DND-41 (cell line): Measurements from ENCODE around the gene BTLA.

Experiments used
- CTCF ChIP-seq: IDR thresholded peaks from 2 replicates; pipeline ENCODE4 v1.5.1; 2012; ENCODE audit warnings: borderline replicate concordance, low read length, moderate library complexity, mild to moderate bottlenecking; ENCODE audit not compliant: poor library complexity, severe bottlenecking; ENCODE audit errors: extremely low read depth
- EZH2 ChIP-seq: IDR thresholded peaks from 3 replicates; pipeline ENCODE4 v1.6.1; 2012; ENCODE audit warnings: borderline replicate concordance, low read depth, mild to moderate bottlenecking, moderate library complexity, low read length, inconsistent platforms; ENCODE audit not compliant: severe bottlenecking

DNA sequence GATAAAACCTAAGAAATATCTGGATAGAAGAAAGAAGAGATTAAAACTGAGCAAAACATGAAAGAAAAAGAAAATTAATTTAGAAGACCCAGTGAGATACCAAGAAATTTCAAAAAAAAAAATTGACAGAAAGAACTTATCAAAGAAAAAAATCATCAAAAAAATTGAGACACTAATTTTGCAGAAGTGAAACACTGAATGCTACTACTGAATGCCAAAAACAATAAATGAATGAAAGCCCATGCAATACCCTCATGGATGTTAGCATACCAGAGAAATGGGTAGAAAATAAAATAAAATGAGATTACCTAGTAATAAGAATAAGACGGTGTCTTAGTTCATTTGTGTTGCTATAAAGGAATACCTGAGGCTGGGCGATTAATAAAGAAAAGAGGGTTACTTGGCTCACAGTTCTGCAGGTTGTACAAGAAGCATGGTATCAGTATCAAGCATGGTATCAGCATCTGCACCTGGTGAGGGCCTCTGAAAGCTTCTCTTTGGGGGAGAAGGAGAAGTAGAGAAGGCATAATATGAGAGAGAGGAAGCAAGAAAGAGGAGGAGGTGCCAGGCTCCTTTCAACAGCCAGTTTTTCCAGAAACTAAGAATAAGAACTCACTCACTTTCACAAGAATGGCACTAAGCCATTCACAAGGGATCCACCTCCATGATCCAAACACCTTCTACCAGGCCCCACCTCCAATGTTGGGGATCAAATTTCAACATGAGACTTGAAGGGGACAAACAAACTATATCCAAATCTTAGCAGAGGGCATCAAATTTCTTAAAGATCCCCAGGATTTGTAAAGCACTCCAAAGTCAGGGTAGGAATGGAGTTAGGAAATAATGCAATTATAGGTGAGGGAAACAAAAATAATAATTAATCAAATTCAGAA, 73.2 kb downstream of the BTLA start:
- TF ChIP-seq CTCF (no peak), EZH2 (no peak)
